Dedifferentiated amniotic fluid mesenchymal stem cell (primary cell): ENCODE data around the gene ST6GALNAC5.
"Not testable (repeated sequence)": the region's sequence is repeated elsewhere in the genome, so short reads cannot be mapped to it uniquely, and the experiment has no call there.

Experiments
- DNase-seq: peaks from one replicate; pipeline ENCODE4 v3.0.0-alpha.2; 2016; ENCODE audit errors: extremely low spot score

Gene ST6GALNAC5

GRCh38 chr1:76938304-76938703, 71.0 kb downstream of the ST6GALNAC5 start:
- DNase-seq, result no peak

GRCh38 chr1:76939050-76939816, 72.0 kb downstream of the ST6GALNAC5 start:
- DNase-seq, result no peak

- DNase-seq, result no peak
Measured at GRCh38 chr1:76939817-76940216, 72.5 kb downstream of the ST6GALNAC5 start.

GRCh38 chr1:76940571-76941335, 73.5 kb downstream of the ST6GALNAC5 start:
- DNase-seq, result no peak

- DNase-seq, result no peak
Measured at GRCh38 chr1:76942549-76942948, 75.3 kb downstream of the ST6GALNAC5 start.

- no peak for DNase-seq
Measured at GRCh38 chr1:76944942-76945341, 77.7 kb downstream of the ST6GALNAC5 start.

GRCh38 chr1:76948846-76949245, 81.6 kb downstream of the ST6GALNAC5 start:
- DNase-seq, result no peak

GRCh38 chr1:76949503-76949902, 82.2 kb downstream of the ST6GALNAC5 start:
- no peak for DNase-seq

- DNase-seq, result no peak
Measured at GRCh38 chr1:76950306-76950705, 83.0 kb downstream of the ST6GALNAC5 start.

- DNase-seq, result no peak
Measured at GRCh38 chr1:76951153-76951552, 83.9 kb downstream of the ST6GALNAC5 start.

- no peak for DNase-seq
Measured at GRCh38 chr1:76955652-76956051, 88.4 kb downstream of the ST6GALNAC5 start.

- DNase-seq, result no peak
Measured at GRCh38 chr1:76957961-76958360, 90.7 kb downstream of the ST6GALNAC5 start.

- no peak for DNase-seq
Measured at GRCh38 chr1:76958828-76959227, 91.5 kb downstream of the ST6GALNAC5 start.

- no peak for DNase-seq
Measured at GRCh38 chr1:76959556-76959955, 92.3 kb downstream of the ST6GALNAC5 start.

- no peak for DNase-seq
Measured at GRCh38 chr1:76961181-76961819, 94.0 kb downstream of the ST6GALNAC5 start.

GRCh38 chr1:76961820-76962207, 94.5 kb downstream of the ST6GALNAC5 start:
- no peak for DNase-seq

GRCh38 chr1:76981267-76981666, 114.0 kb downstream of the ST6GALNAC5 start:
- DNase-seq, result not testable (repeated sequence)

GRCh38 chr1:76989976-76990375, 122.7 kb downstream of the ST6GALNAC5 start:
- DNase-seq, result no peak

GRCh38 chr1:76993036-76993435, 125.8 kb downstream of the ST6GALNAC5 start:
- DNase-seq, result no peak

GRCh38 chr1:76998582-76999223, 131.4 kb downstream of the ST6GALNAC5 start:
- peak; percentile 83 for DNase-seq

GRCh38 chr1:77007675-77008074, 140.4 kb downstream of the ST6GALNAC5 start:
- no peak for DNase-seq

- no peak for DNase-seq
Measured at GRCh38 chr1:77010937-77011336, 143.7 kb downstream of the ST6GALNAC5 start.
